ENCODE results near the gene RNF217.
"Not testable (repeated sequence)": the region's sequence is repeated elsewhere in the genome, so short reads cannot be mapped to it uniquely, and the experiment has no call there.

RNF217 gene

GRCh38 chr6:125015152-125015551 is 52.9 kb downstream of the RNF217 start:
- no peak for DNase-seq (ENCODE audit: low read depth, low spot score)

- DNase-seq (ENCODE audit: low read depth, low spot score) = no peak
Observed at GRCh38 chr6:125018136-125018535, 55.9 kb downstream of the RNF217 start.

- no peak for DNase-seq (ENCODE audit: low read depth, low spot score)
Observed at GRCh38 chr6:125019281-125019680, 57.0 kb downstream of the RNF217 start.

- DNase-seq (ENCODE audit: low read depth, low spot score) = peak; percentile 11
Observed at GRCh38 chr6:125019918-125020317, 57.7 kb downstream of the RNF217 start.

- DNase-seq (ENCODE audit: low read depth, low spot score) = no peak
Observed at GRCh38 chr6:125020385-125020784, 58.1 kb downstream of the RNF217 start.

- no peak for DNase-seq (ENCODE audit: low read depth, low spot score)
Observed at GRCh38 chr6:125022391-125022989, 60.3 kb downstream of the RNF217 start.

- no peak for DNase-seq (ENCODE audit: low read depth, low spot score)
Observed at GRCh38 chr6:125025164-125025854, 63.1 kb downstream of the RNF217 start.

- DNase-seq (ENCODE audit: low read depth, low spot score) = no peak
Observed at GRCh38 chr6:125027287-125027686, 65.0 kb downstream of the RNF217 start.

- DNase-seq (ENCODE audit: low read depth, low spot score) = no peak
Observed at GRCh38 chr6:125030969-125031368, 68.7 kb downstream of the RNF217 start.

- no peak for DNase-seq (ENCODE audit: low read depth, low spot score)
Observed at GRCh38 chr6:125031385-125031784, 69.1 kb downstream of the RNF217 start.

GRCh38 chr6:125034929-125035328 is 72.7 kb downstream of the RNF217 start:
- DNase-seq (ENCODE audit: low read depth, low spot score) = not testable (repeated sequence)

GRCh38 chr6:125036486-125036885 is 74.2 kb downstream of the RNF217 start:
- DNase-seq (ENCODE audit: low read depth, low spot score) = not testable (repeated sequence)

GRCh38 chr6:125037827-125038226 is 75.6 kb downstream of the RNF217 start:
- DNase-seq (ENCODE audit: low read depth, low spot score) = no peak

GRCh38 chr6:125038925-125039324 is 76.7 kb downstream of the RNF217 start:
- no peak for DNase-seq (ENCODE audit: low read depth, low spot score)

GRCh38 chr6:125041740-125042459 is 79.7 kb downstream of the RNF217 start:
- no peak for DNase-seq (ENCODE audit: low read depth, low spot score)

- no peak for DNase-seq (ENCODE audit: low read depth, low spot score)
Observed at GRCh38 chr6:125044066-125044465, 81.8 kb downstream of the RNF217 start.

GRCh38 chr6:125044667-125045066 is 82.4 kb downstream of the RNF217 start:
- DNase-seq (ENCODE audit: low read depth, low spot score) = no peak

- DNase-seq (ENCODE audit: low read depth, low spot score) = peak; percentile 82
Observed at GRCh38 chr6:125046107-125046925, 84.1 kb downstream of the RNF217 start.

GRCh38 chr6:125048274-125048673 is 86.0 kb downstream of the RNF217 start:
- no peak for DNase-seq (ENCODE audit: low read depth, low spot score)

- DNase-seq (ENCODE audit: low read depth, low spot score) = no peak
Observed at GRCh38 chr6:125050663-125051318, 88.6 kb downstream of the RNF217 start.

- DNase-seq (ENCODE audit: low read depth, low spot score) = no peak
Observed at GRCh38 chr6:125053809-125054208, 91.6 kb downstream of the RNF217 start.

Data from ELF-1 (cell line).